Gastroesophageal sphincter (tissue), 3 donors: ENCODE data around the gene EFHC1.

ENCODE experiments used
- EP300 ChIP-seq: sonication (generic); formaldehyde crosslinking; IDR thresholded peaks from one replicate; pipeline ENCODE4 v1.6.1; 2017; ENCODE audit warnings: antibody characterized with exemption, mild to moderate bottlenecking
- TF ChIP-seq, protein P1 (sequence below), 4 experiments: fragments of 200-600 bp in 2 of 4; fragments of 450-650 bp in 2 of 4; sonication (generic) in 1 of 4; IDR thresholded peaks; one replicate each; pipeline ENCODE4 v1.5.1; 2017 to 2019; ENCODE audit warnings: antibody characterized with exemption in 4 of 4, mild to moderate bottlenecking in 2 of 4, moderate library complexity in 2 of 4

DNA sequence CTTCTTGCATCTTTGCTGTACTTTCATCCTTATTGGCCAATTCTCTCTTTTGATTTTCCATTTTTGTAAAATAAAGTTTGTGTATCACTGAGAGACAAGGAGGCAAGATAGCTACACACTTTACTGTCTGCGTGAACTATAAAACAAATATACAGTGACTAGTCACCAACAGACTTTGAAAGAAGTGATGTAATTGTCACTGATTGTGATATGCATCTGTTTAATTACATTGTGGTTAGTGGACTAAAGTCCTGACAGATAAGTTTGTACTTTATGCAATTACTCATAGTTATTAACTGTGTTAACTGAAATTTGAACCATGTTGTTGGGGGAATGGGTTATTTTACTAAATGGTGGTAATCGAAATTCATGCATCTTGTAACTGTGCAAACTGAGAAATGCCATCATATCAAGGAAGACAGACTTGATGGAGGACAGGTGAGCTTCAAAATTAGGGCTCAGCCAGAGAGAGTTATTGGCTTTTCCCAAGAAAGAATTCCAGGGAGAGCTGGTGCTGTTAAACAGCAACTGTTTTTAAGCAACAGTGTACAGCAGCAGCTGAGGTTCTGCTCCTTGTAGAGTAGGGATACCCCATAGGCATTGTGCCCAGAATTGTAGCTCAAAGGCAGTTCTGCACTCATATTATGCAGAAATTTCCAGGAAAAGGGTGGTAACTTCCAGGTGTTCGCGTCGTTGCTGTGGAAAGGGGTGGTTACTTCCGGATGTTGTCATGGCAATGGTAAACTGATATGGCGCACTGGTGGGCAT is 62.9 kb downstream of the EFHC1 start:
- TF ChIP-seq EP300, result no peak
- TF ChIP-seq, protein P1, sequence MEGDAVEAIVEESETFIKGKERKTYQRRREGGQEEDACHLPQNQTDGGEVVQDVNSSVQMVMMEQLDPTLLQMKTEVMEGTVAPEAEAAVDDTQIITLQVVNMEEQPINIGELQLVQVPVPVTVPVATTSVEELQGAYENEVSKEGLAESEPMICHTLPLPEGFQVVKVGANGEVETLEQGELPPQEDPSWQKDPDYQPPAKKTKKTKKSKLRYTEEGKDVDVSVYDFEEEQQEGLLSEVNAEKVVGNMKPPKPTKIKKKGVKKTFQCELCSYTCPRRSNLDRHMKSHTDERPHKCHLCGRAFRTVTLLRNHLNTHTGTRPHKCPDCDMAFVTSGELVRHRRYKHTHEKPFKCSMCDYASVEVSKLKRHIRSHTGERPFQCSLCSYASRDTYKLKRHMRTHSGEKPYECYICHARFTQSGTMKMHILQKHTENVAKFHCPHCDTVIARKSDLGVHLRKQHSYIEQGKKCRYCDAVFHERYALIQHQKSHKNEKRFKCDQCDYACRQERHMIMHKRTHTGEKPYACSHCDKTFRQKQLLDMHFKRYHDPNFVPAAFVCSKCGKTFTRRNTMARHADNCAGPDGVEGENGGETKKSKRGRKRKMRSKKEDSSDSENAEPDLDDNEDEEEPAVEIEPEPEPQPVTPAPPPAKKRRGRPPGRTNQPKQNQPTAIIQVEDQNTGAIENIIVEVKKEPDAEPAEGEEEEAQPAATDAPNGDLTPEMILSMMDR (IDR thresholded peaks at IDR 0.05), result no peak
